Liver (tissue), 9 donors: ENCODE measurements around the gene U2AF2. TPM values are rescaled to one million over a fixed set of nuclear protein-coding genes. Genes with fewer than 3 reads are reported as not detected.

ENCODE experiments used
- DNase-seq: peaks from one replicate; pipeline ENCODE4 v3.0.0-alpha.2; 2017; ENCODE audit warnings: low spot score
- H3K27ac ChIP-seq, 2 donors: one replicate each; pipeline ENCODE4 v1.7.0; 2013; ENCODE audit warnings: inconsistent platforms in 2 of 2, low read length in 2 of 2, control low read depth in 1 of 2, low read depth in 1 of 2, mild to moderate bottlenecking in 1 of 2
- H3K27me3 ChIP-seq, 4 donors: one replicate each; pipeline versions ENCODE4 v1.6.1 to v1.7.0; 2013; ENCODE audit warnings: low read length in 3 of 4, inconsistent platforms in 1 of 4, mild to moderate bottlenecking in 1 of 4, moderate library complexity in 1 of 4; ENCODE audit not compliant: control insufficient read depth in 4 of 4, insufficient read depth in 4 of 4
- H3K36me3 ChIP-seq, 4 donors: one replicate each; pipeline versions ENCODE4 v1.6.1 to v1.7.0; 2013; ENCODE audit warnings: low read length in 3 of 4, mild to moderate bottlenecking in 3 of 4, low read depth in 1 of 4, moderate library complexity in 1 of 4; ENCODE audit not compliant: control insufficient read depth in 4 of 4, insufficient read depth in 3 of 4
- H3K4me1 ChIP-seq, 4 donors: one replicate each; pipeline versions ENCODE4 v1.6.1 to v1.7.0; 2013; ENCODE audit warnings: low read length in 3 of 4, mild to moderate bottlenecking in 3 of 4, moderate library complexity in 1 of 4; ENCODE audit not compliant: control insufficient read depth in 4 of 4, insufficient read depth in 4 of 4
- H3K4me3 ChIP-seq, 3 donors: one replicate each; pipeline versions ENCODE4 v1.6.1 to v1.7.0; 2013; ENCODE audit warnings: low read length in 3 of 3, control low read depth in 1 of 3, low read depth in 1 of 3, mild to moderate bottlenecking in 1 of 3
- H3K9ac ChIP-seq, 2 donors: one replicate each; pipeline ENCODE4 v1.7.0; 2013; ENCODE audit warnings: low read length in 2 of 2, mild to moderate bottlenecking in 2 of 2, moderate library complexity in 2 of 2, control low read depth in 1 of 2, low read depth in 1 of 2
- H3K9me3 ChIP-seq, 4 donors: one replicate each; pipeline versions ENCODE4 v1.6.1 to v1.7.0; 2013; ENCODE audit warnings: low read length in 3 of 4; ENCODE audit not compliant: control insufficient read depth in 4 of 4
- CTCF ChIP-seq: fragments of 150-350 bp; IDR thresholded peaks from 2 replicates; pipeline ENCODE4 v1.5.1; 2017; ENCODE audit warnings: improper control_type of control experiment, low read depth, low read length; ENCODE audit not compliant: missing input control
- EGR1 ChIP-seq, 2 donors: IDR thresholded peaks; 2 replicates each; pipeline ENCODE4 v1.6.1; 2016 to 2018; ENCODE audit warnings: antibody characterized with exemption in 2 of 2, low read depth in 2 of 2
- FOXA1 ChIP-seq: IDR thresholded peaks from 2 replicates; pipeline ENCODE4 v1.6.1; 2016; ENCODE audit warnings: antibody characterized with exemption
- FOXA2 ChIP-seq: IDR thresholded peaks from 2 replicates; pipeline ENCODE4 v1.6.1; 2016; ENCODE audit warnings: antibody characterized with exemption
- GABPA ChIP-seq, 2 donors: IDR thresholded peaks in 1 of 2; conservative IDR thresholded peaks in 1 of 2; 2 replicates each; pipeline ENCODE4 v1.6.1; 2016; ENCODE audit warnings: antibody characterized with exemption in 2 of 2, mild to moderate bottlenecking in 1 of 2, moderate library complexity in 1 of 2
- HNF4A ChIP-seq, 2 donors: conservative IDR thresholded peaks; 2 replicates each; pipeline ENCODE4 v1.6.1; 2016; ENCODE audit warnings: antibody characterized with exemption in 2 of 2, mild to moderate bottlenecking in 2 of 2
- HNF4G ChIP-seq: IDR thresholded peaks from 2 replicates; pipeline ENCODE4 v1.6.1; 2016; ENCODE audit warnings: antibody characterized with exemption
- JUND ChIP-seq, 2 donors: IDR thresholded peaks; 2 replicates each; pipeline ENCODE4 v1.6.1; 2016; ENCODE audit warnings: antibody characterized with exemption in 2 of 2
- MAX ChIP-seq: IDR thresholded peaks from 2 replicates; pipeline ENCODE4 v1.6.1; 2016; ENCODE audit warnings: antibody characterized with exemption
- NR2F2 ChIP-seq: IDR thresholded peaks from 2 replicates; pipeline ENCODE4 v1.6.1; 2016; ENCODE audit warnings: antibody characterized with exemption
- RAD21 ChIP-seq, 2 donors: IDR thresholded peaks; 2 replicates each; pipeline ENCODE4 v1.6.1; 2016; ENCODE audit warnings: antibody characterized with exemption in 2 of 2, mild to moderate bottlenecking in 2 of 2
- RXRA ChIP-seq, 2 donors: IDR thresholded peaks; 2 replicates each; pipeline ENCODE4 v1.6.1; 2017 to 2018; ENCODE audit warnings: antibody characterized with exemption in 2 of 2, mild to moderate bottlenecking in 1 of 2
- SP1 ChIP-seq: IDR thresholded peaks from 2 replicates; pipeline ENCODE4 v1.6.1; 2018; ENCODE audit warnings: antibody characterized with exemption, mild to moderate bottlenecking
- TAF1 ChIP-seq: conservative IDR thresholded peaks from 2 replicates; pipeline ENCODE4 v1.6.1; 2016; ENCODE audit warnings: antibody characterized with exemption, mild to moderate bottlenecking
- YY1 ChIP-seq: IDR thresholded peaks from 2 replicates; pipeline ENCODE4 v1.6.1; 2016; ENCODE audit warnings: antibody characterized with exemption, mild to moderate bottlenecking
- WGBS: extraction: QIAGEN DNeasy Blood & Tissue Kit; methylation state at CpG from one replicate; pipeline ENCODE4 v1.1.7; 2013; 5-methylcytosine and 5-hydroxymethylcytosine counted together
- polyA plus RNA-seq, 2 donors: library from polyadenylated mRNA; stranded (reverse) in 1 of 2; unstranded in 1 of 2; fragments of 200-250 nt in 1 of 2; fragments of >200 nt in 1 of 2; fragmentation: Nextera tagmentation in 1 of 2; extraction: Ambion mirVana in 1 of 2; gene quantifications; one replicate each; pipeline versions ENCODE4 v1.2.1 to v1.2.3, GENCODE V29; 2013 to 2015
- total RNA-seq, 2 donors: library from RNA; depleted of rRNA; stranded (reverse); fragments of >200 nt; gene quantifications; one replicate each; pipeline ENCODE4 v1.2.3, GENCODE V29; 2014
- TF ChIP-seq, protein P1 (sequence below): IDR thresholded peaks from 2 replicates; pipeline ENCODE4 v1.6.1; 2016; ENCODE audit warnings: antibody characterized with exemption
- TF ChIP-seq, protein P2 (sequence below): IDR thresholded peaks from 2 replicates; pipeline ENCODE4 v1.6.1; 2016; ENCODE audit warnings: antibody characterized with exemption, mild to moderate bottlenecking
- TF ChIP-seq, protein P3 (sequence below): IDR thresholded peaks from 2 replicates; pipeline ENCODE4 v1.6.1; 2016; ENCODE audit warnings: antibody characterized with exemption
- donor health status: healthy.
- donor health status: healthy.
- donor health status: healthy.
- donor health status: healthy.
- donor health status: healthy.

The U2AF2 gene
- total and polyA plus RNA-seq, 4 donors, result 8.6 to 66.6 (median 51.2) TPM

- no peak for TF ChIP-seq EGR1 (IDR thresholded peaks at IDR 0.05; ENCODE audit: low read depth in 2 of 2)
- no peak for TF ChIP-seq HNF4G
- no peak for TF ChIP-seq GABPA (IDR thresholded peaks at IDR 0.05 in 1 of 2, conservative IDR thresholded peaks at IDR 0.05 in 1 of 2)
- TF ChIP-seq FOXA2, result no peak
- TF ChIP-seq NR2F2, result no peak
- TF ChIP-seq MAX, result no peak
- no peak for TF ChIP-seq JUND (IDR thresholded peaks at IDR 0.05)
- peak overlapping the region; percentile 75 to 91 for H3K27ac ChIP-seq
Observed at GRCh38 chr19:55642153-55643002, 12.5 kb upstream of the U2AF2 start.

GRCh38 chr19:55643003-55643886 lies 11.6 kb upstream of the U2AF2 start, which contains the start of gene ZNF581:
Gene ZNF581 (plus strand): TSS chr19:55643649. CDS start chr19:55644572, 923 bp downstream.
- peaks cover 20 to 71% (median 52%) of the 10 kb centered on the region in 4 donors for H3K4me1 ChIP-seq
- H3K4me3 ChIP-seq, result peak within 1 kb of the TSS; percentile 50 to 70 (median 65)
- 2% methylated on average over 56 of the region's 56 CpGs for WGBS
- peaks cover 0 to 9% (median under 1%) of the 10 kb centered on the region in 4 donors for H3K36me3 ChIP-seq
- DNase-seq, result peak; percentile 83
- H3K9ac ChIP-seq, result peak within 1 kb of the TSS; percentile 7 to 95
- H3K27me3 ChIP-seq, result no peaks in the 10 kb centered on the region
- peak in 1 of 2 donors; percentile 56 for TF ChIP-seq EGR1 (IDR thresholded peaks at IDR 0.05; ENCODE audit: low read depth in 2 of 2)
- TF ChIP-seq GABPA (IDR thresholded peaks at IDR 0.05 in 1 of 2, conservative IDR thresholded peaks at IDR 0.05 in 1 of 2), result peak; percentile 75 to 89
- no peak for TF ChIP-seq RAD21 (IDR thresholded peaks at IDR 0.05)
- no peak for TF ChIP-seq JUND (IDR thresholded peaks at IDR 0.05)
- TF ChIP-seq SP1, result peak; percentile 15
- TF ChIP-seq, protein P1, sequence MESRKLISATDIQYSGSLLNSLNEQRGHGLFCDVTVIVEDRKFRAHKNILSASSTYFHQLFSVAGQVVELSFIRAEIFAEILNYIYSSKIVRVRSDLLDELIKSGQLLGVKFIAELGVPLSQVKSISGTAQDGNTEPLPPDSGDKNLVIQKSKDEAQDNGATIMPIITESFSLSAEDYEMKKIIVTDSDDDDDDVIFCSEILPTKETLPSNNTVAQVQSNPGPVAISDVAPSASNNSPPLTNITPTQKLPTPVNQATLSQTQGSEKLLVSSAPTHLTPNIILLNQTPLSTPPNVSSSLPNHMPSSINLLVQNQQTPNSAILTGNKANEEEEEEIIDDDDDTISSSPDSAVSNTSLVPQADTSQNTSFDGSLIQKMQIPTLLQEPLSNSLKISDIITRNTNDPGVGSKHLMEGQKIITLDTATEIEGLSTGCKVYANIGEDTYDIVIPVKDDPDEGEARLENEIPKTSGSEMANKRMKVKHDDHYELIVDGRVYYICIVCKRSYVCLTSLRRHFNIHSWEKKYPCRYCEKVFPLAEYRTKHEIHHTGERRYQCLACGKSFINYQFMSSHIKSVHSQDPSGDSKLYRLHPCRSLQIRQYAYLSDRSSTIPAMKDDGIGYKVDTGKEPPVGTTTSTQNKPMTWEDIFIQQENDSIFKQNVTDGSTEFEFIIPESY, result no peak
- no peak for TF ChIP-seq CTCF
- no peak for TF ChIP-seq FOXA2
- TF ChIP-seq YY1, result peak; percentile 51
- TF ChIP-seq HNF4A (conservative IDR thresholded peaks at IDR 0.05), result peak in 1 of 2 donors; percentile 6
- no peak for TF ChIP-seq TAF1
- TF ChIP-seq, protein P2, sequence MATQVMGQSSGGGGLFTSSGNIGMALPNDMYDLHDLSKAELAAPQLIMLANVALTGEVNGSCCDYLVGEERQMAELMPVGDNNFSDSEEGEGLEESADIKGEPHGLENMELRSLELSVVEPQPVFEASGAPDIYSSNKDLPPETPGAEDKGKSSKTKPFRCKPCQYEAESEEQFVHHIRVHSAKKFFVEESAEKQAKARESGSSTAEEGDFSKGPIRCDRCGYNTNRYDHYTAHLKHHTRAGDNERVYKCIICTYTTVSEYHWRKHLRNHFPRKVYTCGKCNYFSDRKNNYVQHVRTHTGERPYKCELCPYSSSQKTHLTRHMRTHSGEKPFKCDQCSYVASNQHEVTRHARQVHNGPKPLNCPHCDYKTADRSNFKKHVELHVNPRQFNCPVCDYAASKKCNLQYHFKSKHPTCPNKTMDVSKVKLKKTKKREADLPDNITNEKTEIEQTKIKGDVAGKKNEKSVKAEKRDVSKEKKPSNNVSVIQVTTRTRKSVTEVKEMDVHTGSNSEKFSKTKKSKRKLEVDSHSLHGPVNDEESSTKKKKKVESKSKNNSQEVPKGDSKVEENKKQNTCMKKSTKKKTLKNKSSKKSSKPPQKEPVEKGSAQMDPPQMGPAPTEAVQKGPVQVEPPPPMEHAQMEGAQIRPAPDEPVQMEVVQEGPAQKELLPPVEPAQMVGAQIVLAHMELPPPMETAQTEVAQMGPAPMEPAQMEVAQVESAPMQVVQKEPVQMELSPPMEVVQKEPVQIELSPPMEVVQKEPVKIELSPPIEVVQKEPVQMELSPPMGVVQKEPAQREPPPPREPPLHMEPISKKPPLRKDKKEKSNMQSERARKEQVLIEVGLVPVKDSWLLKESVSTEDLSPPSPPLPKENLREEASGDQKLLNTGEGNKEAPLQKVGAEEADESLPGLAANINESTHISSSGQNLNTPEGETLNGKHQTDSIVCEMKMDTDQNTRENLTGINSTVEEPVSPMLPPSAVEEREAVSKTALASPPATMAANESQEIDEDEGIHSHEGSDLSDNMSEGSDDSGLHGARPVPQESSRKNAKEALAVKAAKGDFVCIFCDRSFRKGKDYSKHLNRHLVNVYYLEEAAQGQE, result no peak
- TF ChIP-seq NR2F2, result no peak
- TF ChIP-seq HNF4G, result no peak
- TF ChIP-seq FOXA1, result no peak
- no peak for TF ChIP-seq MAX
- TF ChIP-seq RXRA (IDR thresholded peaks at IDR 0.05), result no peak
- TF ChIP-seq, protein P3, sequence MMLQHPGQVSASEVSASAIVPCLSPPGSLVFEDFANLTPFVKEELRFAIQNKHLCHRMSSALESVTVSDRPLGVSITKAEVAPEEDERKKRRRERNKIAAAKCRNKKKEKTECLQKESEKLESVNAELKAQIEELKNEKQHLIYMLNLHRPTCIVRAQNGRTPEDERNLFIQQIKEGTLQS, result no peak
- no peaks in the 10 kb centered on the region for H3K9me3 ChIP-seq
- H3K27ac ChIP-seq, result peak within 1 kb of the TSS; percentile 75 to 91

More at GRCh38 chr19:55642153-55643002, 12.5 kb upstream of the U2AF2 start:
- H3K36me3 ChIP-seq, result peaks cover 0 to 9% (median under 1%) of the 10 kb centered on the region in 4 donors
- no peaks in the 10 kb centered on the region for H3K9me3 ChIP-seq
- 2% methylated on average over 65 of the region's 65 CpGs for WGBS
- no peak for DNase-seq
- no peaks in the 10 kb centered on the region for H3K27me3 ChIP-seq
- peak overlapping the region in 1 of 2 donors; percentile 20 for H3K9ac ChIP-seq
- peaks cover 17 to 71% (median 52%) of the 10 kb centered on the region in 4 donors for H3K4me1 ChIP-seq
- H3K4me3 ChIP-seq, result peak overlapping the region; percentile 50 to 65 (median 52)
